Central memory CD8-positive, alpha-beta T cell (primary cell): ENCODE results near the gene PTGER3.

Experiments used
- ATAC-seq: fragments of 150-1000 bp; cut with Tn5 transposase; replicated peaks from 2 replicates; pipeline ENCODE4 v1.10.0; 2022; ENCODE audit warnings: mild to moderate bottlenecking, moderate FRiP score, moderate number of reproducible peaks; ENCODE audit not compliant: poor library complexity, severe bottlenecking; ENCODE audit errors: extremely low read depth
- DNase-seq, 2 donors: peaks; one replicate each; pipeline ENCODE4 v3.0.0; 2021; ENCODE audit warnings: low spot score in 2 of 2
- H3K27ac Mint-ChIP-seq: one replicate; pipeline ENCODE4 v1.8.0; 2022; ENCODE audit warnings: low read depth, mild to moderate bottlenecking, moderate library complexity, mixed read lengths
- H3K27me3 Mint-ChIP-seq: one replicate; pipeline ENCODE4 v1.8.0; 2022; ENCODE audit warnings: mixed read lengths
- H3K36me3 Mint-ChIP-seq: one replicate; pipeline ENCODE4 v1.8.0; 2022; ENCODE audit warnings: mild to moderate bottlenecking, moderate library complexity, mixed read lengths; ENCODE audit not compliant: insufficient read depth
- H3K4me1 Mint-ChIP-seq: one replicate; pipeline ENCODE4 v1.8.0; 2022; ENCODE audit warnings: mixed read lengths
- H3K4me3 Mint-ChIP-seq: one replicate; pipeline ENCODE4 v1.8.0; 2022; ENCODE audit warnings: mild to moderate bottlenecking, moderate library complexity, mixed read lengths
- H3K9me3 Mint-ChIP-seq: one replicate; pipeline ENCODE4 v1.8.0; 2022; ENCODE audit warnings: mixed read lengths

Gene PTGER3

DNA sequence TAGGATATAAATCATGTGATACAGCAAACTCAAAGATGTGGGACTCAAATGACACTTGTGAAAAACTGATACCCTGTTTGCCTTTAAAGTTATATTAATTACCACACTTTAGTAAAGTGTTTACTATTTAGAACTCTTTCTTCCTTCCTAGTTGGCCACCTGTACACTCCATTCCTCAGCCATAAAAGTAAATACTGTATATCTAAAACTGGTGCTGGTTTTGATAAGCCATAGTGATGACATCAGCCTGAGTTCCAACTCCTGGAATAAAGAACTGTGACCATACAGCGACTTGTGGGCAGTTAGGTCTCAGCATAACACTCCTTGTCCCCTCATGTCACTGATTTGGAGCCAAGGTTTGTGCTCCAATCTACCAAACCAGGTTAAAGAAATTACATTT, 2.8 kb downstream of the PTGER3 start:
- Mint-ChIP-seq H3K27me3 (peaks cover 68% of the 10 kb centered on the region), H3K4me1 (peaks cover 16% of the 10 kb centered on the region), H3K36me3 (no peaks in the 10 kb centered on the region), H3K27ac (no peak overlapping the region), H3K9me3 (no peaks in the 10 kb centered on the region), H3K4me3 (no peak overlapping the region)
- DNase-seq, result no peak
- ATAC-seq, result no peak

GRCh38 chr1:71043065-71043464, 4.6 kb downstream of the PTGER3 start:
- H3K4me3 Mint-ChIP-seq, result no peak overlapping the region
- DNase-seq (no peak), ATAC-seq (no peak)
- H3K27ac Mint-ChIP-seq, result no peak overlapping the region
- H3K36me3 Mint-ChIP-seq, result no peaks in the 10 kb centered on the region
- no peaks in the 10 kb centered on the region for H3K9me3 Mint-ChIP-seq
- peaks cover 73% of the 10 kb centered on the region for H3K27me3 Mint-ChIP-seq
- H3K4me1 Mint-ChIP-seq, result peaks cover 14% of the 10 kb centered on the region

DNA sequence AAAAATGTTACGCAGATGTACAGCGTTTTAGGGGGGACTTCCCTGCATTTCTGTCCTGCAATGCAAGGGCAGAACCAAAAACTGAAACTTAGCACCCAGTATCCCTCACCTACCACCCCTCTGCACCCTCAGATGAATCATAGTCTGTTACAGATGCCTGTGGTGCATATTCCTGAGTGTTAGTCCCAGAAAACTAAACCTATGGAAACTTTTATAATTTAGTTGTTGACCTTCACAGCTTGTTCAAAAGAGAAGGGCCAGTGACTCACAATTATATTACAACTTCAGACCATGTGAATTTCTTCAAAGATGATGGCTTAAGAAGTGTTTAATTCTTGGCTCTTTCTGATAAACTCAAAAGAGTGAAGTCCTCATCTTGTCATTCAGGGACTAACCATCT, 5.8 kb downstream of the PTGER3 start:
- H3K27me3 Mint-ChIP-seq, result peaks cover 61% of the 10 kb centered on the region
- H3K36me3 Mint-ChIP-seq, result no peaks in the 10 kb centered on the region
- H3K4me1 Mint-ChIP-seq, result peaks cover 7% of the 10 kb centered on the region
- ATAC-seq (no peak), DNase-seq (no peak)
- no peak overlapping the region for H3K27ac Mint-ChIP-seq
- no peaks in the 10 kb centered on the region for H3K9me3 Mint-ChIP-seq
- no peak overlapping the region for H3K4me3 Mint-ChIP-seq

DNA sequence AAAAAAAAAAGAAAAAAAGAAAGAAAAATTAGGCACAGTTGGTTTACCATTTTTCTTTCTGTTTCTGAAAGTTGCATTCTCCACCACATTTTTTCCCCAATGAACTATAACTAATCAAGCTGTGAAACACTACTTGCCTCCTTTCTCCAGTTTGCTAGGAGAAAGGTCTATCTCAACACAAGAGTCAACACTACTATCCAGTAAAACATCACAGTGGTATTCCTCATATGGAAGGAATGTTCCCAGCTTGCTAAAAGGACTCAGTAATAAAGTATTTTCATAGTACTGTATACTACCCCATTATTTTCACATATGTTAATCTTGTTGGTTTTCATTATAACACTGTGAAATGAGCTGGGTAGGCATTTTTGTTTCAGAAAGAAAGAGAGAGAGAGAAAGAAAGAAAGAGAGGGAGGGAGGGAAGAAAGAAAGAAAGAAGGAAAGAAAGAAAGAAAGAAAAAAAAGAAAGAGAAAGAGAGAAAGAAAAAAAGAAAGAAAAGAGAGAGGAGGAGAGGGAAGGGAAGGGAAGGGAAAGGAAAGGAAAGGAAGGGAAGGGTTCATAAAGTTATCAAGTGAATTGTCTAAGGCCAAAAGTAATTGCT, 7.9 kb downstream of the PTGER3 start:
- H3K27me3 Mint-ChIP-seq, result peaks cover 56% of the 10 kb centered on the region
- H3K9me3 Mint-ChIP-seq, result no peaks in the 10 kb centered on the region
- ATAC-seq (no peak), DNase-seq (no peak)
- no peaks in the 10 kb centered on the region for H3K4me1 Mint-ChIP-seq
- no peak overlapping the region for H3K27ac Mint-ChIP-seq
- no peaks in the 10 kb centered on the region for H3K36me3 Mint-ChIP-seq
- H3K4me3 Mint-ChIP-seq, result no peak overlapping the region

DNA sequence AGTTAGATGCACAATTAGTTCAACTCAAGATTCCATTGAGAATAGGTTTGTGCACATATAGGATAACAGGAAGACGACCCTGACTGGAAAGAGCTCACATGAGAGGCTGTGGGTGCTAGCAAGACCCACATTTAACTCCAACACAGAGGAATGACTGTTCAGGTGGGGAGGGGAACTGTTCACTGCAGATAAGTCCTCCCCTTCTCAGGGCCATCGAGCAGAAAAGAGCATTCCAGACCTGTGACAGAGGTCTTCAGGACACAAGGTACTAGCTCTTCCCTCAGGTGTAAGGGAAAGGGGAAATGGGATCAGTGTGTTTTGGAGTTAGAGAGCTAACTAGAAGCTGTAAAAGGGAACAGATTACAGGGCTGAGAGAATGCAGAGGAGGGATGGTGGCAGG, 8.7 kb downstream of the PTGER3 start:
- Mint-ChIP-seq H3K4me3 (no peak overlapping the region), H3K27ac (no peak overlapping the region), H3K9me3 (no peaks in the 10 kb centered on the region), H3K27me3 (peaks cover 52% of the 10 kb centered on the region), H3K4me1 (no peaks in the 10 kb centered on the region), H3K36me3 (no peaks in the 10 kb centered on the region)
- DNase-seq (no peak), ATAC-seq (no peak)

GRCh38 chr1:71037829-71038620, 9.6 kb downstream of the PTGER3 start:
- no peak overlapping the region for H3K4me3 Mint-ChIP-seq
- no peaks in the 10 kb centered on the region for H3K9me3 Mint-ChIP-seq
- no peaks in the 10 kb centered on the region for H3K36me3 Mint-ChIP-seq
- H3K27me3 Mint-ChIP-seq, result peaks cover 52% of the 10 kb centered on the region
- DNase-seq, result no peak
- no peak overlapping the region for H3K27ac Mint-ChIP-seq
- H3K4me1 Mint-ChIP-seq, result no peaks in the 10 kb centered on the region
- ATAC-seq, result no peak

DNA sequence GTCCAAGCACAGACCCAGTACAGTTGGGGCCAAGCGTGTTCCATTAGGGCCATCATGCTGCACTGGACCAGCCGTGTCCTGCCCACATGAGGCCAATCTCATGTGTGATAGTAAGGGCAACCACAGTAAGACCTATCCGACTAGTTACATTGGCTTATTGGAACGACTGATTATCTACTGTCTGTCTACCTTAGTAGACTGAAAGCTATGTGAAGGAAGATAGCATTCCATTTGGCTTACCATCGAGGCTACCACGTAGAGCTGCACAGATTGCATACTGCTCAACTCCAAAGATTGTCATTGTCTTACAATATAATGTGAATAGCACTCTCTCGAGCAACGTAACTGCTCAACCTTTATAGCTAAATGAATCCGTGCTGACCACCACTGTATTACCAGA, 10.6 kb downstream of the PTGER3 start:
- Mint-ChIP-seq H3K4me1 (no peaks in the 10 kb centered on the region), H3K27me3 (peaks cover 52% of the 10 kb centered on the region), H3K27ac (no peak overlapping the region), H3K36me3 (no peaks in the 10 kb centered on the region), H3K9me3 (no peaks in the 10 kb centered on the region), H3K4me3 (no peak overlapping the region)
- DNase-seq (no peak), ATAC-seq (no peak)

DNA sequence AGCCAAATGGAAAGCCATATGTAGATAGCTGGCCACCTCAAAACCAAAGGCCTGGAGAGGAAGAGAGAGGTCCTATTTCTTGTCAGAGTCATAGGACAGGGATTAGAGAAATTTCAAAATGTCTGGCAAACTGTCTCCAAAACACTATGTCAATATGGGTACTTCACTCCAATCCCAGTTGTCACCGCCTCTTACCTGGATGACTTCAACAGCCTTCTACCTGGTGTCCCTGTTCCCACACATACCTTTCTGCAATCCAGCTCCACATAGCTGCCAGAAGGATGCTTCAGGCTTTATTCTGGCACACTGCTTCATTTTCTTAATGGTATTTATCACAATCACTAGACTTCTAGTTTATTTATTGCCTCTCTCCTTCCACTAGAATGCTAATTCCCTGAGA, 14.5 kb downstream of the PTGER3 start:
- H3K4me1 Mint-ChIP-seq, result no peaks in the 10 kb centered on the region
- no peak overlapping the region for H3K4me3 Mint-ChIP-seq
- DNase-seq (no peak), ATAC-seq (no peak)
- H3K36me3 Mint-ChIP-seq, result no peaks in the 10 kb centered on the region
- no peaks in the 10 kb centered on the region for H3K9me3 Mint-ChIP-seq
- H3K27ac Mint-ChIP-seq, result no peak overlapping the region
- H3K27me3 Mint-ChIP-seq, result peaks cover 38% of the 10 kb centered on the region

DNA sequence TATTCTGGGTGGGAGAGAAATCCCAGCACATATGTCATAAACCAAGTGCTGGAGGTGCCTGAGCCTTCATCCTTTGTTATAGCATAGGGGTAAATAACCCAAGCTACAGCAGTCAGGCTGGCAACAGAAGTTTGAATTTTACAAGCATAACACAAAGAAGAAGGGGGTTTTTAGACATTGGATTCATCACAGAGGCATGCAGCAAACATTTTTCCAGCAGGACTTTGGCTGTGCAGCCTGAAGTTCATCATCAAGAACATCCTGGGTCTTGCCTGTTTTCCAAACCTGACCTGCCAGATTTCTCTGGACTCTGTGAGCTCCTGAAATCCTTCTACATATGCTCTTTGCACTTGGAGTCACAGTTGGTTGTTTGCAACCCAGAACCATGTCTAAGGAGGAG, 16.2 kb downstream of the PTGER3 start:
- ATAC-seq (no peak), DNase-seq (no peak)
- no peaks in the 10 kb centered on the region for H3K36me3 Mint-ChIP-seq
- H3K9me3 Mint-ChIP-seq, result no peaks in the 10 kb centered on the region
- H3K4me1 Mint-ChIP-seq, result no peaks in the 10 kb centered on the region
- H3K27ac Mint-ChIP-seq, result no peak overlapping the region
- peaks cover 41% of the 10 kb centered on the region for H3K27me3 Mint-ChIP-seq
- no peak overlapping the region for H3K4me3 Mint-ChIP-seq

DNA sequence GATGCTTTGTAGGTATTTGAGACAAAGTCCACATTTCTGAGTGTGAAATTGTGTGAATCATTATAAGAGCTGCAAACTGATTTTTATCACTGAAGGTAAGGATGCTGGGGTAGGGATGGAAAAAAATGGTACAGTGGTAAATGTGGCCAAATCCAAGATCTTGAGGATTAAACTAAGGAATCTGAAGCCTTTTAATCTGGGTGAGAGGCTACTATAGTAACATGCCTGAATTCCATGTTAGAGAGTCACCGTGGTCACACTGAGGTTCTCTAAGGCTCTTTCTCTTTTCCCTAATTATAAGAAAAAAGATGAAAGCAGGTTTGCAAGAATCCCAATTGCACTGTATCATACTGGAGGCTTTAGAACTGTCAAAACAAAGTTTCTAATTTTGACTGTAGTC, 17.6 kb downstream of the PTGER3 start:
- Mint-ChIP-seq H3K36me3 (no peaks in the 10 kb centered on the region), H3K27ac (no peak overlapping the region), H3K27me3 (peaks cover 28% of the 10 kb centered on the region), H3K4me1 (no peaks in the 10 kb centered on the region), H3K4me3 (no peak overlapping the region), H3K9me3 (no peaks in the 10 kb centered on the region)
- ATAC-seq, result no peak
- DNase-seq, result no peak

DNA sequence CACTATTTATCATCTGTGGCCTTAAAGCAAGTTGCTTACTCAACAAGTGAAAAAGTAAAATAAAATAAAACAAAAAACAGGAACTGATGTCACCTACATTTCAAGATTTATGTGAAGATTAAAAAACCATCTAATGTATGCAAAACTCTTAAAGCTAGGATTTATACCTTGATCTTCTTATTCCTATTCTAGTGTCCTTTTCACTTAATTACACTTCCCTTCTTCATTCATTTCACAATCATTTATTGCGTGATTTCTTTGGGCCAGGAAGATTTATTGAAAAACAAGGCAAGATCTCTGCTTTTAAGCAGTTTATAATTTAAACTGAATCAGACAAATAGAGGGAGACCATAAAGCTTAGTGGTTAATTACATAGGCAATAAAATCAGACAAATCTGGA, 18.6 kb downstream of the PTGER3 start:
- no peak overlapping the region for H3K4me3 Mint-ChIP-seq
- H3K36me3 Mint-ChIP-seq, result no peaks in the 10 kb centered on the region
- no peak overlapping the region for H3K27ac Mint-ChIP-seq
- no peaks in the 10 kb centered on the region for H3K4me1 Mint-ChIP-seq
- no peaks in the 10 kb centered on the region for H3K9me3 Mint-ChIP-seq
- DNase-seq, result no peak
- ATAC-seq, result no peak
- peaks cover 26% of the 10 kb centered on the region for H3K27me3 Mint-ChIP-seq

DNA sequence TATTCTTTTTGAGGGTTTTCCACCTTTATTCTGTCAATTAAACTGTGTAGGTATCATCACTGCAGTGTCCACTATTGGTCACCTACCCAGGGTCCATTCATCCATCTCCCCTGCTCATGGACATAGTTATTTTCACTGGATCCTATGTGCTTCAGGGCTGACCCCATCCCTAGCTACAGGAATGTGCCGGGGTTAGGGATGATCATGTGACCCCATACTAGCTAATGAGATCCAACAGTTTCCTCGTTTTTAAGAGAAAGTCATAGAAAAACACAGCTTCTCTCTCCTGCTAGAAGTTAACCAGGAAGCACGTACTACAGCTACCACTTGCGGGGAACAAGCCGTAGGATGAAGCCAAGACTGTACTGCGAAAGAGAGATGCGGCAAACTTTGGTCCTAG, 19.6 kb downstream of the PTGER3 start:
- H3K27me3 Mint-ChIP-seq, result peaks cover 26% of the 10 kb centered on the region
- no peaks in the 10 kb centered on the region for H3K36me3 Mint-ChIP-seq
- H3K4me1 Mint-ChIP-seq, result no peaks in the 10 kb centered on the region
- ATAC-seq (no peak), DNase-seq (no peak)
- H3K4me3 Mint-ChIP-seq, result no peak overlapping the region
- no peaks in the 10 kb centered on the region for H3K9me3 Mint-ChIP-seq
- H3K27ac Mint-ChIP-seq, result no peak overlapping the region

DNA sequence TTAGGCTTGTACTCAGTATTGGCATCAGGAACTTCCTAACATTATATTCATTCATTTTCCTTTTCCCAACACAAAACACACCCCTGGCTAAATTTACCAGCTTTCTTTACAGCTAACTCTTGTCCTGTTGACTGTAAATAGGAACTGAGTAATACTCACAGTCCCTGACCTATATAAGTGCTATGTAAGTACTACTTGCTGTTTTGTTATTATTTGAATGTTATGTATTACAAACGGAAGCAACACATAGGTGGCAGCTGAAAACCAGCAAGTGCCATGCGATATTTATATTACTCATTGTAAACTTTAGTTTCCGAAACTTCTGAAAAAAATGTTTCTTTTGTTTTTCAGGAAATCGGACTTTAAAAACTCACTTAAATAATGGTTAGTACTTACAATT, 21.5 kb downstream of the PTGER3 start:
- Mint-ChIP-seq H3K27me3 (peaks cover 21% of the 10 kb centered on the region), H3K9me3 (no peaks in the 10 kb centered on the region), H3K36me3 (no peaks in the 10 kb centered on the region), H3K4me1 (no peaks in the 10 kb centered on the region), H3K4me3 (no peak overlapping the region), H3K27ac (no peak overlapping the region)
- DNase-seq (no peak), ATAC-seq (no peak)
